NCI-H146 treated with DMSO at 0.1 percent for 48 hours (cell line): ENCODE results near the gene KCNAB1.

Experiments used
- DNase-seq: peaks from one replicate; lab custom pipeline; 2025; ENCODE audit not compliant: unreplicated experiment; lab: John Stamatoyannopoulos, UW

The KCNAB1 gene

GRCh38 chr3:156307704-156308103 lies 187.3 kb downstream of the KCNAB1 start:
- DNase-seq: no peak

GRCh38 chr3:156311431-156311830 lies 191.1 kb downstream of the KCNAB1 start:
- DNase-seq: no peak

GRCh38 chr3:156311930-156312329 lies 191.6 kb downstream of the KCNAB1 start:
- DNase-seq: no peak

GRCh38 chr3:156316076-156316475 lies 195.7 kb downstream of the KCNAB1 start:
- DNase-seq: no peak

- no peak for DNase-seq
These were observed 197.2 kb downstream of the KCNAB1 start for GRCh38 chr3:156317462-156318074.

- no peak for DNase-seq
These were observed 201.6 kb downstream of the KCNAB1 start for GRCh38 chr3:156321945-156322344.

- no peak for DNase-seq
These were observed 203.1 kb downstream of the KCNAB1 start for GRCh38 chr3:156323466-156323865.

GRCh38 chr3:156330415-156330814 lies 210.0 kb downstream of the KCNAB1 start:
- DNase-seq: no peak

- no peak for DNase-seq
These were observed 211.9 kb downstream of the KCNAB1 start for GRCh38 chr3:156332304-156332703.

GRCh38 chr3:156334841-156335545 lies 214.6 kb downstream of the KCNAB1 start:
- DNase-seq: no peak

- DNase-seq: no peak
These were observed 219.1 kb downstream of the KCNAB1 start for GRCh38 chr3:156339491-156339890.

GRCh38 chr3:156341332-156341731 lies 221.0 kb downstream of the KCNAB1 start:
- DNase-seq: no peak

- no peak for DNase-seq
These were observed 221.5 kb downstream of the KCNAB1 start for GRCh38 chr3:156341831-156342416.

- no peak for DNase-seq
These were observed 223.8 kb downstream of the KCNAB1 start for GRCh38 chr3:156344215-156344614.

- no peak for DNase-seq
These were observed 228.7 kb downstream of the KCNAB1 start for GRCh38 chr3:156349111-156349510.

- DNase-seq: no peak
These were observed 229.6 kb downstream of the KCNAB1 start for GRCh38 chr3:156349978-156350377.

- DNase-seq: no peak
These were observed 230.4 kb downstream of the KCNAB1 start for GRCh38 chr3:156350781-156351180.

GRCh38 chr3:156351783-156352182 lies 231.4 kb downstream of the KCNAB1 start:
- DNase-seq: no peak

- DNase-seq: no peak
These were observed 232.3 kb downstream of the KCNAB1 start for GRCh38 chr3:156352728-156353127.

- no peak for DNase-seq
These were observed 233.2 kb downstream of the KCNAB1 start for GRCh38 chr3:156353563-156353962.

GRCh38 chr3:156356537-156357363 lies 236.4 kb downstream of the KCNAB1 start:
- no peak for DNase-seq

- DNase-seq: no peak
These were observed 237.9 kb downstream of the KCNAB1 start for GRCh38 chr3:156358232-156358631.
